ENCODE measurements around the gene ETS1.

DNA sequence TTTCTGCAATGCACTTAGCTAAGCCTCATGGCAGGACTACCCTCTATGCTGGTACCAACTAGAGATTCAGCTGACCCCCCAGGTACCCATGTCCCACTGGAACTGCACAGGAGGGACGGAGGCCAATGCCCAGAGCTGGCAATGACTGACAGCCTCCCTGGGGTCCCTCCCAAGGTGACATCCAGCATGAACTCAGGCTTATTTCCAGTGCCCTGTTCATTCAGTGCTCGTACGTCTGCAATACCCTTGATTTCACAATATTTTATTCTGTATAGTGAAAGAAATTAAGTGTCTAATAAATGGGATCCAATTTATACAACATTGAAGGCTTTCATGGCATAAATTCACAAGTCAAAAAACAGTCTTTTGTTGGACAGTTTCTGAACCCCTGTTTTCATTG, 20.2 kb downstream of the ETS1 start:
- TF ChIP-seq, protein P1, sequence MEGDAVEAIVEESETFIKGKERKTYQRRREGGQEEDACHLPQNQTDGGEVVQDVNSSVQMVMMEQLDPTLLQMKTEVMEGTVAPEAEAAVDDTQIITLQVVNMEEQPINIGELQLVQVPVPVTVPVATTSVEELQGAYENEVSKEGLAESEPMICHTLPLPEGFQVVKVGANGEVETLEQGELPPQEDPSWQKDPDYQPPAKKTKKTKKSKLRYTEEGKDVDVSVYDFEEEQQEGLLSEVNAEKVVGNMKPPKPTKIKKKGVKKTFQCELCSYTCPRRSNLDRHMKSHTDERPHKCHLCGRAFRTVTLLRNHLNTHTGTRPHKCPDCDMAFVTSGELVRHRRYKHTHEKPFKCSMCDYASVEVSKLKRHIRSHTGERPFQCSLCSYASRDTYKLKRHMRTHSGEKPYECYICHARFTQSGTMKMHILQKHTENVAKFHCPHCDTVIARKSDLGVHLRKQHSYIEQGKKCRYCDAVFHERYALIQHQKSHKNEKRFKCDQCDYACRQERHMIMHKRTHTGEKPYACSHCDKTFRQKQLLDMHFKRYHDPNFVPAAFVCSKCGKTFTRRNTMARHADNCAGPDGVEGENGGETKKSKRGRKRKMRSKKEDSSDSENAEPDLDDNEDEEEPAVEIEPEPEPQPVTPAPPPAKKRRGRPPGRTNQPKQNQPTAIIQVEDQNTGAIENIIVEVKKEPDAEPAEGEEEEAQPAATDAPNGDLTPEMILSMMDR (IDR thresholded peaks at IDR 0.05) = no peak
- TF ChIP-seq POLR2A (IDR thresholded peaks at IDR 0.05; ENCODE audit: low read depth) (no peak), EP300 (IDR thresholded peaks at IDR 0.05) (no peak), POLR2AphosphoS5 (IDR thresholded peaks at IDR 0.05) (no peak)
